Measurements from ENCODE around the gene FBXO42.

DNA sequence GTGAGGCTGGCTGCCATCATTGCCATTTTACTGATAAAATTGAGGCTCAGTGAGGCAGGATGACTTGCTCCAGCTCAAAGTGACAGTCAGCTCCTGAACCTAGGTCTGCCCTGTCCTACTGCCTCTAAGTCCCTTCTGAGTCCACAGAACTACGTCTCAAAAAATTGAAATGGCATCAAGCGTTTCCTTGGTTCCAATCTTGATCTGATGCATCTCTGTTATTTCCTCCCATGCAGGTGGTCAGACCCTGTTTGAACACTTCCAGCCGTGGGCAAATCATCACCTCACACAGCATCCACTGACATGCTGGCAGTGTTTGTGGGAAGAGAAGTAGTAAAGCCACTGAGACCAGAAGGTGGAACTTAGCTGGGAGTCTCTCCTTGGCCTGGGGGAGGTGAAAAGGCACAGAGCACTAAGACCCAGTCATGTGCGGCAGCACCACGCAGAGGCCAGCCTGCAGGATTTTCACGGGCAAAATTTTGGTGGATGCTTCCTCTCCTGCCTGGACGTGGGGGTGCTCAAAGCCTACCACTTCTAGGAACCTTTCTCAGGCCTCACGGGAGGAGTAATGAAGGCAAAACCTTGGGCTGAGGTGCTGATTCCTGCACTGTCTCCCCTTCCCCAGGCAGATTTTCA is 107.5 kb downstream of the FBXO42 start:
- TF ChIP-seq, protein P1, sequence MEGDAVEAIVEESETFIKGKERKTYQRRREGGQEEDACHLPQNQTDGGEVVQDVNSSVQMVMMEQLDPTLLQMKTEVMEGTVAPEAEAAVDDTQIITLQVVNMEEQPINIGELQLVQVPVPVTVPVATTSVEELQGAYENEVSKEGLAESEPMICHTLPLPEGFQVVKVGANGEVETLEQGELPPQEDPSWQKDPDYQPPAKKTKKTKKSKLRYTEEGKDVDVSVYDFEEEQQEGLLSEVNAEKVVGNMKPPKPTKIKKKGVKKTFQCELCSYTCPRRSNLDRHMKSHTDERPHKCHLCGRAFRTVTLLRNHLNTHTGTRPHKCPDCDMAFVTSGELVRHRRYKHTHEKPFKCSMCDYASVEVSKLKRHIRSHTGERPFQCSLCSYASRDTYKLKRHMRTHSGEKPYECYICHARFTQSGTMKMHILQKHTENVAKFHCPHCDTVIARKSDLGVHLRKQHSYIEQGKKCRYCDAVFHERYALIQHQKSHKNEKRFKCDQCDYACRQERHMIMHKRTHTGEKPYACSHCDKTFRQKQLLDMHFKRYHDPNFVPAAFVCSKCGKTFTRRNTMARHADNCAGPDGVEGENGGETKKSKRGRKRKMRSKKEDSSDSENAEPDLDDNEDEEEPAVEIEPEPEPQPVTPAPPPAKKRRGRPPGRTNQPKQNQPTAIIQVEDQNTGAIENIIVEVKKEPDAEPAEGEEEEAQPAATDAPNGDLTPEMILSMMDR (IDR thresholded peaks at IDR 0.05): no peak
- TF ChIP-seq EZH2 (IDR thresholded peaks at IDR 0.05): no peak
- no peak for TF ChIP-seq EZH2phosphoT487 (IDR thresholded peaks at IDR 0.05)
